SJCRH30 (cell line): ENCODE data around the gene EPC1. TPM values are rescaled to one million over a fixed set of nuclear protein-coding genes. Genes with fewer than 3 reads are reported as not detected.
"Not testable (repeated sequence)": the region's sequence is repeated elsewhere in the genome, so short reads cannot be mapped to it uniquely, and the experiment has no call there.

Experiments
- DNase-seq, 2 experiments: peaks; one replicate each; pipeline ENCODE4 v3.0.0-alpha.2; 2015 to 2020
- H3K27ac ChIP-seq: fragments of 250-450 bp; sonication (Bioruptor Pico); 2 replicates; pipeline ENCODE4 v1.5.1; 2020; ENCODE audit warnings: mild to moderate bottlenecking, moderate library complexity
- H3K27me3 ChIP-seq: fragments of 250-450 bp; sonication (Bioruptor Pico); 2 replicates; pipeline ENCODE4 v1.5.1; 2020; ENCODE audit warnings: mild to moderate bottlenecking, moderate library complexity
- H3K36me3 ChIP-seq: fragments of 250-450 bp; sonication (Bioruptor Pico); 2 replicates; pipeline ENCODE4 v1.5.1; 2020; ENCODE audit warnings: mild to moderate bottlenecking, moderate library complexity
- H3K4me1 ChIP-seq: fragments of 250-450 bp; sonication (Bioruptor Pico); 2 replicates; pipeline ENCODE4 v1.5.1; 2020; ENCODE audit warnings: mild to moderate bottlenecking, moderate library complexity
- H3K4me3 ChIP-seq: fragments of 250-450 bp; sonication (Bioruptor Pico); 2 replicates; pipeline ENCODE4 v1.5.1; 2020; ENCODE audit warnings: mild to moderate bottlenecking, moderate library complexity
- H3K9me3 ChIP-seq: fragments of 250-450 bp; sonication (Bioruptor Pico); replicated peaks from 2 replicates; pipeline ENCODE4 v1.5.1; 2020; ENCODE audit warnings: mild to moderate bottlenecking, moderate library complexity
- total RNA-seq: library from RNA; depleted of rRNA; stranded (reverse); fragments of >200 nt; shearing (Covaris generic); gene quantifications from 2 replicates; pipeline ENCODE4 v1.2.3, GENCODE V29; 2014; rRNA removed

EPC1 gene
- total RNA-seq, 1 experiment from 2014 or later: 29.6 TPM

- H3K27ac ChIP-seq: no peak overlapping the region
- no peak overlapping the region for H3K4me3 ChIP-seq
- no peaks in the 10 kb centered on the region for H3K27me3 ChIP-seq
These were observed 112.5 kb downstream of the EPC1 start for GRCh38 chr10:32234471-32234870.

DNA sequence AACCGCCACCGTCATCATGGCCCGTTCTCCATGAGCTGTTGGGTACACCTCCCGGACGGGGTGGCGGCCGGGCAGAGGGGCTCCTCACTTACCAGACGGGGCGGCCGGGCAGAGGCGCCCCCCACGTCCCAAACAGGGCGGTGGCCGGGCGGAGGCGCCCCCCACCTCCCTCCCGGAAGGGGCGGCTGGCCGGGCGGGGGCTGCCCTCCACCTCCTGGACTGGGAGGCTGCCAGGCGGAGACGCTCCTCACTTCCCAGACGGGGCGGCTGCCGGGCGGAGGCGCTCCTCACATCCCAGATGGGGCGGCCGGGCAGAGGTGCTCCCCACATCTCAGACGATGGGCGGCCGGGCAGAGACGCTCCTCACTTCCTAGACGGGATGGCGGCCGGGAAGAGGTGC is 113.6 kb downstream of the EPC1 start:
- not testable (repeated sequence) for H3K36me3 ChIP-seq, H3K9me3 ChIP-seq, H3K27ac ChIP-seq, DNase-seq, H3K4me1 ChIP-seq, H3K4me3 ChIP-seq, H3K27me3 ChIP-seq

More at GRCh38 chr10:32234471-32234870, 112.5 kb downstream of the EPC1 start:
- H3K9me3 ChIP-seq: no peaks in the 10 kb centered on the region
- no peaks in the 10 kb centered on the region; the same call in 1 of the 2 replicates for H3K4me1 ChIP-seq
- DNase-seq: no peak
- no peaks in the 10 kb centered on the region for H3K36me3 ChIP-seq

- no peak for DNase-seq
- Histone ChIP-seq H3K36me3 (no peaks in the 10 kb centered on the region), H3K27me3 (no peaks in the 10 kb centered on the region), H3K4me3 (no peak overlapping the region), H3K9me3 (no peaks in the 10 kb centered on the region), H3K4me1 (no peaks in the 10 kb centered on the region; the same call in 1 of the 2 replicates), H3K27ac (no peak overlapping the region)
These were observed 114.6 kb downstream of the EPC1 start for GRCh38 chr10:32232378-32232777.

DNA sequence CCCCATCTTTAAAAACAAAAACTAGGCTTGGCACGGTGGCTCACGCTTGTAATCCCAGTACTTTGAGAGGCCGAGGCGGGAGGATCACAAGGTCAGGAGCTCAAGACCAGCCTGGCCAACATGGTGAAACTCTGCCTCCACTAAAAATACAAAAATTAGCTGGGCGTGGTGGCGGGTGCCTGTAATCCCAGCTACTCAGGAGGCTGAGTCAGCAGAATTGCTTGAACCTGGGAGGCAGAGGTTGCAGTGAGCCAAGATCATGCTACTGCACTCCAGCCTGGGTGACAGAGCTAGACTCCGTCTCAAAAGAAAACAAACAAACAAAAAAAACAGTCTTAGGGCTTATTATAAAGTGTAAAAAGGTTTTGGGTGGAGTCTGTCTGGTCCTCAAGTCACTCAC is 117.2 kb downstream of the EPC1 start:
- not testable (repeated sequence) for DNase-seq, H3K27ac ChIP-seq, H3K4me1 ChIP-seq, H3K9me3 ChIP-seq, H3K27me3 ChIP-seq, H3K4me3 ChIP-seq, H3K36me3 ChIP-seq

GRCh38 chr10:32229170-32229569 is 117.8 kb downstream of the EPC1 start:
- Histone ChIP-seq H3K36me3 (no peaks in the 10 kb centered on the region), H3K9me3 (no peaks in the 10 kb centered on the region), H3K27me3 (no peaks in the 10 kb centered on the region), H3K4me1 (no peaks in the 10 kb centered on the region), H3K27ac (no peak overlapping the region), H3K4me3 (no peak overlapping the region)
- DNase-seq: no peak

DNA sequence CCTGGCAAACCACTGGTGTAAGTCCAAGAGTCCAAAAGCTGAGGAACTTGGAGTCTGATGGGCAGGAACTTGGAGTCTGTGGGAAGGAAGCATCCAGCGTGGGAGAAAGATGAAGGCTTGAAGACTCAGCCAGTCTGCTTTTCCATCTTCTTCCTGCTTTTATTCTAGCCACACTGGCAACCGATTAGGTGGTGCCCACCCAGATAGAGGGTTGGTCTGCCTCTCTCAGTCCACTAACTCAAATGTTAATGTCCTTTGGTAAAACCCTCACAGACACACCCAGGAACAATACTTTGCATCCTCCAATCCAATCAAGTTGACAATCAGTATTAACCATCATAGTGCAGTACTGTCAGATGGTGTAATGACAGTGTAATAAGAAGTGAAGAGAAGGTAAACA is 119.2 kb downstream of the EPC1 start:
- no peak overlapping the region for H3K27ac ChIP-seq
- no peak overlapping the region for H3K4me3 ChIP-seq
- no peaks in the 10 kb centered on the region for H3K9me3 ChIP-seq
- H3K36me3 ChIP-seq: no peaks in the 10 kb centered on the region
- H3K27me3 ChIP-seq: no peaks in the 10 kb centered on the region
- no peak for DNase-seq
- no peaks in the 10 kb centered on the region for H3K4me1 ChIP-seq

- Histone ChIP-seq H3K27me3 (no peaks in the 10 kb centered on the region), H3K4me3 (no peak overlapping the region), H3K4me1 (no peaks in the 10 kb centered on the region), H3K27ac (no peak overlapping the region), H3K9me3 (no peaks in the 10 kb centered on the region; the same call in 1 of the 2 replicates), H3K36me3 (no peaks in the 10 kb centered on the region)
- DNase-seq: no peak
These were observed 120.3 kb downstream of the EPC1 start for GRCh38 chr10:32226624-32227023.

- no peaks in the 10 kb centered on the region for H3K36me3 ChIP-seq
- no peak overlapping the region for H3K27ac ChIP-seq
- no peaks in the 10 kb centered on the region; the same call in 1 of the 2 replicates for H3K9me3 ChIP-seq
- no peak for DNase-seq
- H3K4me1 ChIP-seq: no peaks in the 10 kb centered on the region
- no peaks in the 10 kb centered on the region for H3K27me3 ChIP-seq
- no peak overlapping the region for H3K4me3 ChIP-seq
These were observed 121.0 kb downstream of the EPC1 start for GRCh38 chr10:32225976-32226375.

DNA sequence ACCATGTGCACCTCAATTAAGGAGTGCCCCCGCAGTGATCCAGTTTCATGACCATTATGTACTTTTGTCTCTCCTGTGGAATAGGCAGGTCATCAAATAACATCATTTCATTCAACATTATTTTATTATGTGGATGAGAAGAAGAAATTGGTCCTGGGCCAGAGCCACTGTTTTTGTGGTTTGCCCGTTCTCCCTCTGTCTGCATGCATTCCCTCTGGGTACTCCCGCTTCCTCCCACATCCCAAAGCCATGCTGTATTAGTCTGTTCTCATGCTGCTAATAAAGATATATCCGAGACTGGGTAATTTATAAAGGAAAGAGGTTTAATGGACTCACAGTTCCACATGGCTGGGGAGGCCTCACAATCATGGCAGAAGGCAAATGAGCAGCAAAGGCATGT is 124.6 kb downstream of the EPC1 start:
- H3K4me1 ChIP-seq, H3K27me3 ChIP-seq, H3K4me3 ChIP-seq, H3K27ac ChIP-seq, H3K36me3 ChIP-seq, DNase-seq: not testable (repeated sequence)
- H3K9me3 ChIP-seq: peaks cover 14% of the 10 kb centered on the region

DNA sequence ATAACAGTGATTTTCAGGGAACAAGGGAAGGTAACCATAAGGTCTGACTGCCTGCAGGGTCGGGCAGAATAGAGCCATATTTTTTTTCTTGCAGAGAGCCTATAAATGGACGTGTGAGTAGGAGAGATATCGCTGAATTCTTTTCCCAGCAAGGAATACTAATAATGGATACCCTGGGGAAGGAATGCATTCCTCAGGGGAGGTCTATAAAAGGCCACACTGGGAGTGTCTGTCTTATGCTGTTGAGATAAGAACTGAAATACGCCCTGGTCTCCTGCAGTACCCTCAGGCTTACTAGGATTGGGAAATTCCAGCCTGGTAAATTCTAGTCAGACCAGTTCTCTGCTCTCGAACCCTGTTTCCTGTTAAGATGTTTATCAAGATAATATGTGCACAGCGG is 127.8 kb downstream of the EPC1 start:
- not testable (repeated sequence) for H3K27me3 ChIP-seq, H3K4me3 ChIP-seq, DNase-seq, H3K36me3 ChIP-seq, H3K4me1 ChIP-seq, H3K27ac ChIP-seq
- H3K9me3 ChIP-seq: peaks cover 14% of the 10 kb centered on the region

DNA sequence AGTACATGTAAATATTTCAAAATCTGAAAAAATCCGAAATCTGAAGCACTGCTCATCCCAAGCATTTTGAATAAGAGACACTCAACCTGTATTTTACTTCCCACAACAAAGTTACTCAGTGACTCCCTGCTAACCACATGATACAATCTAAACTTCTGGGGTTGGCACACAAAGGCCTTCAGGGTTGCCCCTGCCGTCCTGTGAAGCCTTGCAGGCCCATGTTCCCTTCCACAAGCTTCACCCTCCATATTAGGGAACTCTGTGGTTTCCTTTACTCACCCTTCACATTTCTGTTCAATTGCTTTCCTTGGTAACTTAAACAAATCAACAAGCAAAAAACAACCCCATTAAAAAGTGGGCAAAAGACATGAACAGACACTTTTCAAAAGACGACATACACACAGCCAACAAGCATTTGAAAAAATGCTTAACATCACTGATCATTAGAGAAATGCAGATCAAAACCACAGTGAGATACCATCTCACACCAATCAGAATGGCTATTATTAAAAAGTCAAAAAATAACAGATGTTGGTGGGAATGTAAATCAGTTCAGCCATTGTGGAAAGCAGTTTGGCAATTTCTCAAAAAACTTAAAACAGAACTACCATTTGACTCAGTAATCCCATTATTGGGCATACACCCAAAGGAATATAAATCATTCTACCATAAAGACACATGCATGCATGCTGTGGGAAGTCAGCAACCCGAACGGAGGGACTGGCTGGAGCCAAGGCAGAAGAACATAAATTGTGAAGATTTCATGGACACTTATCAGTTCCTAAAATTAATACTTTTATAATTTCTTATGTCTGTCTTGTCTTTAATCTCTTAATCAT is 128.5 kb downstream of the EPC1 start:
- H3K4me3 ChIP-seq, H3K36me3 ChIP-seq, H3K27me3 ChIP-seq, H3K4me1 ChIP-seq: not testable (repeated sequence)
- peaks cover 14% of the 10 kb centered on the region for H3K9me3 ChIP-seq
- peak in 1 of 2 experiments; percentile 20 for DNase-seq
- 0 out of 2 replicates have a peak overlapping the region, but pooled peaks have one; percentile 14 for H3K27ac ChIP-seq

Other genes with a start within 250 kb of the EPC1 start
- gene CCDC7, start 99.0 kb upstream of the EPC1 start, total RNA-seq: 9.7 and 12.0 TPM in 2 replicates